GM23338 (cell line): ENCODE measurements around the gene CFAP299. TPM values are rescaled to one million over a fixed set of nuclear protein-coding genes. Genes with fewer than 3 reads are reported as not detected.

Source experiments
- ATAC-seq: fragments of 200-7000 bp; cut with Tn5 transposase; 3 replicates; pipeline ENCODE4 v1.9.1; 2020
- DNase-seq: peaks from one replicate; pipeline ENCODE4 v3.0.0-alpha.2; 2015; ENCODE audit warnings: low spot score
- H2AFZ ChIP-seq: fragments of 200-600 bp; sonication (generic); 2 replicates; pipeline ENCODE4 v1.8.0; 2016; ENCODE audit warnings: antibody characterized with exemption, mild to moderate bottlenecking, moderate library complexity
- H3F3A ChIP-seq: fragments of 200-600 bp; sonication (generic); replicated peaks from 2 replicates; pipeline ENCODE4 v1.8.0; 2017; ENCODE audit warnings: antibody characterized with exemption, mixed run types, low read depth
- H3K27ac ChIP-seq: fragments of 200-600 bp; sonication (generic); 2 replicates; pipeline ENCODE4 v1.6.1; 2016; ENCODE audit warnings: low read depth
- H3K27me3 ChIP-seq: fragments of 200-600 bp; sonication (generic); 2 replicates; pipeline ENCODE4 v1.8.0; 2016; ENCODE audit warnings: mild to moderate bottlenecking, mixed run types, moderate library complexity; ENCODE audit not compliant: insufficient read depth
- H3K36me3 ChIP-seq: fragments of 200-600 bp; sonication (generic); 2 replicates; pipeline ENCODE4 v1.8.0; 2016; ENCODE audit warnings: mild to moderate bottlenecking; ENCODE audit not compliant: insufficient read depth
- H3K4me1 ChIP-seq: fragments of 200-600 bp; sonication (generic); 2 replicates; pipeline ENCODE4 v1.8.0; 2016; ENCODE audit warnings: mild to moderate bottlenecking, moderate library complexity; ENCODE audit not compliant: insufficient read depth
- H3K4me2 ChIP-seq: fragments of 200-600 bp; sonication (generic); 2 replicates; pipeline ENCODE4 v1.7.1; 2017; ENCODE audit warnings: mixed run types
- H3K4me3 ChIP-seq: fragments of 200-600 bp; sonication (generic); 2 replicates; pipeline ENCODE4 v1.6.1; 2016; ENCODE audit warnings: mixed run types
- H3K79me2 ChIP-seq: fragments of 200-600 bp; sonication (generic); replicated peaks from 2 replicates; pipeline ENCODE4 v1.8.0; 2017; ENCODE audit warnings: mild to moderate bottlenecking; ENCODE audit not compliant: insufficient read depth
- H3K9me2 ChIP-seq: fragments of 200-600 bp; sonication (generic); 2 replicates; pipeline ENCODE4 v1.8.0; 2017; ENCODE audit not compliant: insufficient read depth
- H4K20me1 ChIP-seq: fragments of 200-600 bp; sonication (generic); replicated peaks from 2 replicates; pipeline ENCODE4 v1.8.0; 2017; ENCODE audit warnings: mild to moderate bottlenecking; ENCODE audit not compliant: insufficient read depth
- H3K27ac Mint-ChIP-seq: 2 replicates; pipeline ENCODE4 v1.8.0; 2020; ENCODE audit warnings: inconsistent platforms, mild to moderate bottlenecking, moderate library complexity, mixed read lengths
- H3K27me3 Mint-ChIP-seq: 3 replicates; pipeline ENCODE4 v1.8.0; 2022; ENCODE audit warnings: low read depth, mild to moderate bottlenecking, moderate library complexity, mixed read lengths, inconsistent platforms; ENCODE audit not compliant: insufficient read depth, poor library complexity
- H3K36me3 Mint-ChIP-seq: 3 replicates; pipeline ENCODE4 v1.8.0; 2021; ENCODE audit warnings: low read depth, mild to moderate bottlenecking, inconsistent platforms, moderate library complexity, mixed read lengths
- H3K4me1 Mint-ChIP-seq: 3 replicates; pipeline ENCODE4 v1.8.0; 2020; ENCODE audit warnings: mild to moderate bottlenecking, inconsistent platforms, mixed read lengths
- H3K4me3 Mint-ChIP-seq: 3 replicates; pipeline ENCODE4 v1.8.0; 2021; ENCODE audit warnings: moderate library complexity, mild to moderate bottlenecking, inconsistent platforms, mixed read lengths
- H3K9me3 Mint-ChIP-seq: 3 replicates; pipeline ENCODE4 v1.8.0; 2020; ENCODE audit warnings: moderate library complexity, mild to moderate bottlenecking, inconsistent platforms, mixed read lengths
- CREB1 ChIP-seq: fragments of 250-450 bp; sonication (Bioruptor Pico); IDR thresholded peaks from 2 replicates; pipeline ENCODE4 v1.5.0; 2020; ENCODE audit warnings: low read depth, mild to moderate bottlenecking, moderate library complexity
- EZH2 ChIP-seq: fragments of 200-600 bp; sonication (generic); IDR thresholded peaks from one replicate; pipeline ENCODE4 v1.8.0; 2017; ENCODE audit warnings: antibody characterized with exemption, mild to moderate bottlenecking, low read depth; ENCODE audit not compliant: unreplicated experiment
- EZH2phosphoT487 ChIP-seq: fragments of 200-600 bp; sonication (generic); IDR thresholded peaks from one replicate; pipeline ENCODE4 v1.8.1; 2018; ENCODE audit warnings: antibody characterized with exemption; ENCODE audit not compliant: unreplicated experiment
- POLR2AphosphoS5 ChIP-seq: IDR thresholded peaks from 2 replicates; pipeline ENCODE4 v1.6.1; 2016; ENCODE audit warnings: antibody characterized with exemption, low read depth
- ZNF114 ChIP-seq: fragments of 250-450 bp; sonication (Bioruptor Pico); IDR thresholded peaks from 2 replicates; pipeline ENCODE4 v1.5.0; 2020; ENCODE audit warnings: mild to moderate bottlenecking, moderate library complexity
- polyA plus RNA-seq: library from polyadenylated mRNA; unstranded; fragments of >200 nt; fragmentation: Nextera tagmentation; extraction: Ambion mirVana; gene quantifications from 2 replicates; pipeline ENCODE4 v1.2.1, GENCODE V29; 2016
- total RNA-seq: library from RNA; depleted of rRNA; stranded (reverse); fragments of >200 nt; shearing (Covaris generic); gene quantifications from 2 replicates; pipeline ENCODE4 v1.2.3, GENCODE V29; 2014
- TF ChIP-seq, protein P1 (sequence below), 2 experiments: fragments of 200-600 bp in 1 of 2; sonication (generic) in 1 of 2; conservative IDR thresholded peaks; 2 replicates each; pipeline versions ENCODE4 v1.5.1 to v1.6.1; 2016 to 2017; ENCODE audit warnings: antibody characterized with exemption in 2 of 2, low read depth in 2 of 2, mild to moderate bottlenecking in 2 of 2, moderate library complexity in 1 of 2
- TF ChIP-seq, protein P2 (sequence below): IDR thresholded peaks from one replicate; pipeline ENCODE4 v1.6.1; 2018; ENCODE audit warnings: antibody characterized with exemption; ENCODE audit not compliant: unreplicated experiment
- TF ChIP-seq, protein P3 (sequence below): fragments of 250-450 bp; sonication (Bioruptor Pico); IDR thresholded peaks from 2 replicates; pipeline ENCODE4 v1.5.0; 2020; ENCODE audit warnings: mild to moderate bottlenecking, moderate library complexity

CFAP299 gene
- total and polyA plus RNA-seq, 2 experiments from 2014 or later, result not detected

DNA sequence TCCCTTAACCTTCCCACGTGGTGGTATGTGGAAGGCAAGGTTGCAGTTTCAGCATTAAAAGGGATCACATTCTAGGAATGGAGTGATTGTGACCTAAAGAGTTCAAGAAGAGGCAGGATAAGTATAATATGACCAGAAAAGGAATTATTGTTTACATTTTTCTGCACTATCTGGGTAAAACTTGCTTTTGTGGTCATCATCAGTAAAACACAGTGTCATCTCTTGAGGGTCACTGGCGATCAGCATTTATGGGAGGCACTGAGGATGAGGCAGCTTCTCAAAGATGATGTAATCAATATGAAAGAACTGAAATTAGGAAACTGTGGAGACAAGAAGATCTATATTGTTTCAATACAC lies 88.7 kb downstream of the CFAP299 start:
- Histone ChIP-seq H3K4me1 (peaks cover 7% of the 10 kb centered on the region), H3K27ac (no peak overlapping the region), H3K79me2 (no peaks in the 10 kb centered on the region), H3K36me3 (no peaks in the 10 kb centered on the region), H2AFZ (no peak overlapping the region), H3K9me2 (no peaks in the 10 kb centered on the region), H4K20me1 (no peaks in the 10 kb centered on the region), H3F3A (no peaks in the 10 kb centered on the region), H3K4me3 (no peak overlapping the region), H3K4me2 (no peak overlapping the region), H3K27me3 (no peaks in the 10 kb centered on the region)
- no peak overlapping the region for H3K27ac Mint-ChIP-seq
- peaks cover 22% of the 10 kb centered on the region for H3K4me1 Mint-ChIP-seq
- H3K36me3 Mint-ChIP-seq, result no peaks in the 10 kb centered on the region
- DNase-seq, result no peak
- H3K27me3 Mint-ChIP-seq, result no peaks in the 10 kb centered on the region
- no peak overlapping the region for H3K4me3 Mint-ChIP-seq
- no peaks in the 10 kb centered on the region for H3K9me3 Mint-ChIP-seq
- ATAC-seq, result no peak
- TF ChIP-seq POLR2AphosphoS5 (no peak), ZNF114 (CRISPR knock-in tag) (no peak), EZH2 (no peak), EZH2phosphoT487 (no peak), CREB1 (CRISPR knock-in tag) (no peak)
- TF ChIP-seq, protein P1, sequence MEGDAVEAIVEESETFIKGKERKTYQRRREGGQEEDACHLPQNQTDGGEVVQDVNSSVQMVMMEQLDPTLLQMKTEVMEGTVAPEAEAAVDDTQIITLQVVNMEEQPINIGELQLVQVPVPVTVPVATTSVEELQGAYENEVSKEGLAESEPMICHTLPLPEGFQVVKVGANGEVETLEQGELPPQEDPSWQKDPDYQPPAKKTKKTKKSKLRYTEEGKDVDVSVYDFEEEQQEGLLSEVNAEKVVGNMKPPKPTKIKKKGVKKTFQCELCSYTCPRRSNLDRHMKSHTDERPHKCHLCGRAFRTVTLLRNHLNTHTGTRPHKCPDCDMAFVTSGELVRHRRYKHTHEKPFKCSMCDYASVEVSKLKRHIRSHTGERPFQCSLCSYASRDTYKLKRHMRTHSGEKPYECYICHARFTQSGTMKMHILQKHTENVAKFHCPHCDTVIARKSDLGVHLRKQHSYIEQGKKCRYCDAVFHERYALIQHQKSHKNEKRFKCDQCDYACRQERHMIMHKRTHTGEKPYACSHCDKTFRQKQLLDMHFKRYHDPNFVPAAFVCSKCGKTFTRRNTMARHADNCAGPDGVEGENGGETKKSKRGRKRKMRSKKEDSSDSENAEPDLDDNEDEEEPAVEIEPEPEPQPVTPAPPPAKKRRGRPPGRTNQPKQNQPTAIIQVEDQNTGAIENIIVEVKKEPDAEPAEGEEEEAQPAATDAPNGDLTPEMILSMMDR (conservative IDR thresholded peaks at IDR 0.05; ENCODE audit: low read depth in 2 of 2), result no peak
- TF ChIP-seq, protein P2, sequence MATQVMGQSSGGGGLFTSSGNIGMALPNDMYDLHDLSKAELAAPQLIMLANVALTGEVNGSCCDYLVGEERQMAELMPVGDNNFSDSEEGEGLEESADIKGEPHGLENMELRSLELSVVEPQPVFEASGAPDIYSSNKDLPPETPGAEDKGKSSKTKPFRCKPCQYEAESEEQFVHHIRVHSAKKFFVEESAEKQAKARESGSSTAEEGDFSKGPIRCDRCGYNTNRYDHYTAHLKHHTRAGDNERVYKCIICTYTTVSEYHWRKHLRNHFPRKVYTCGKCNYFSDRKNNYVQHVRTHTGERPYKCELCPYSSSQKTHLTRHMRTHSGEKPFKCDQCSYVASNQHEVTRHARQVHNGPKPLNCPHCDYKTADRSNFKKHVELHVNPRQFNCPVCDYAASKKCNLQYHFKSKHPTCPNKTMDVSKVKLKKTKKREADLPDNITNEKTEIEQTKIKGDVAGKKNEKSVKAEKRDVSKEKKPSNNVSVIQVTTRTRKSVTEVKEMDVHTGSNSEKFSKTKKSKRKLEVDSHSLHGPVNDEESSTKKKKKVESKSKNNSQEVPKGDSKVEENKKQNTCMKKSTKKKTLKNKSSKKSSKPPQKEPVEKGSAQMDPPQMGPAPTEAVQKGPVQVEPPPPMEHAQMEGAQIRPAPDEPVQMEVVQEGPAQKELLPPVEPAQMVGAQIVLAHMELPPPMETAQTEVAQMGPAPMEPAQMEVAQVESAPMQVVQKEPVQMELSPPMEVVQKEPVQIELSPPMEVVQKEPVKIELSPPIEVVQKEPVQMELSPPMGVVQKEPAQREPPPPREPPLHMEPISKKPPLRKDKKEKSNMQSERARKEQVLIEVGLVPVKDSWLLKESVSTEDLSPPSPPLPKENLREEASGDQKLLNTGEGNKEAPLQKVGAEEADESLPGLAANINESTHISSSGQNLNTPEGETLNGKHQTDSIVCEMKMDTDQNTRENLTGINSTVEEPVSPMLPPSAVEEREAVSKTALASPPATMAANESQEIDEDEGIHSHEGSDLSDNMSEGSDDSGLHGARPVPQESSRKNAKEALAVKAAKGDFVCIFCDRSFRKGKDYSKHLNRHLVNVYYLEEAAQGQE, result no peak

DNA sequence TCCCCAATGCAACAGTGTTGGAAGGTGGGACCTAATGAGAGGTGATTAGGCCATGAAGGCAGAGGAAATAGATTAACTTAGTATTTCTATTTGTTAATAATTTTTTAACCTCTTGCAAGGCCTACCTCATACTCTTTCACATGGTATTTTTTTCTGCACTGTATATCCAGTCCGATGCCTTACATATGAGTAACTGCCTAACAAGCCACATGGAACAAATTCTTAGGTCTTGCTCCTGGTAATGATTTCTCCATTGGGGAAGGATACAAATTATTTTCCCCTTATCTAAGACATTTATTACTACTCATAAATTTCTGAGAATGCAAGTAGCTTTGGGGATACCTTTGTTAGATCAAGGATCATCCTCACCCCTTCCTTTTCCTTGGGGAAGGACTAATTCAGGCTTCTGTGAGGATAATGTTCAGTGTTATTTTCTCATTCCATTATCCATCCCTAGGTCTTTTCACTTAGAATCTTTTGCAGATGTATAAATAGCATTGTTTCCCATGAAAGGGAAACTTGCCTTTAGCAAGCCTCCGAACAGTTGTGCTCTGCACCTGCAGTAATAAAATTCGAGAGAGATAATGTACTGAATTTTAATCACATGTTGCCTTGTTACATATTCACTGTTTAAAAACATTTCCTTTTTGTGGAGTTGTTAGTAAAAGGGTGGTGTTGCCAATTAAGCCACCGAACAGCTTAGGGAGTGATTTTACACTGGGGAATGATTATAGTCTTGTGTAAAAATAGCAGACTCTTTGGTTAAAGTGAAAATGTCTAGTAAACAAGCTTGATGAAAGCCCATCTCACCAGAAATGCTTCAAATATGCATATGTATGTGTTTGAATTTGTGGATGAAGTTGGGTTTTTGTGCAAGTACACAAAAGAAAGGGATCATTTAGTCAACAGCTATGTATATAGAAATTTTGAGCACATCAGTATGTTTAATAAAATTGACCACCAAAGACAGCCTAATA lies 89.9 kb downstream of the CFAP299 start:
- no peak for DNase-seq
- no peaks in the 10 kb centered on the region for H3F3A ChIP-seq
- ATAC-seq, result no peak
- no peaks in the 10 kb centered on the region for H3K27me3 ChIP-seq
- H3K4me3 ChIP-seq, result no peak overlapping the region
- peaks cover 10% of the 10 kb centered on the region for H3K4me1 Mint-ChIP-seq
- no peaks in the 10 kb centered on the region for H3K9me2 ChIP-seq
- H2AFZ ChIP-seq, result no peak overlapping the region
- H3K27ac ChIP-seq, result no peak overlapping the region
- no peaks in the 10 kb centered on the region for H3K27me3 Mint-ChIP-seq
- no peaks in the 10 kb centered on the region for H3K79me2 ChIP-seq
- H3K36me3 ChIP-seq, result no peaks in the 10 kb centered on the region
- TF ChIP-seq ZNF114 (CRISPR knock-in tag) (no peak), EZH2 (no peak)
- TF ChIP-seq, protein P3, sequence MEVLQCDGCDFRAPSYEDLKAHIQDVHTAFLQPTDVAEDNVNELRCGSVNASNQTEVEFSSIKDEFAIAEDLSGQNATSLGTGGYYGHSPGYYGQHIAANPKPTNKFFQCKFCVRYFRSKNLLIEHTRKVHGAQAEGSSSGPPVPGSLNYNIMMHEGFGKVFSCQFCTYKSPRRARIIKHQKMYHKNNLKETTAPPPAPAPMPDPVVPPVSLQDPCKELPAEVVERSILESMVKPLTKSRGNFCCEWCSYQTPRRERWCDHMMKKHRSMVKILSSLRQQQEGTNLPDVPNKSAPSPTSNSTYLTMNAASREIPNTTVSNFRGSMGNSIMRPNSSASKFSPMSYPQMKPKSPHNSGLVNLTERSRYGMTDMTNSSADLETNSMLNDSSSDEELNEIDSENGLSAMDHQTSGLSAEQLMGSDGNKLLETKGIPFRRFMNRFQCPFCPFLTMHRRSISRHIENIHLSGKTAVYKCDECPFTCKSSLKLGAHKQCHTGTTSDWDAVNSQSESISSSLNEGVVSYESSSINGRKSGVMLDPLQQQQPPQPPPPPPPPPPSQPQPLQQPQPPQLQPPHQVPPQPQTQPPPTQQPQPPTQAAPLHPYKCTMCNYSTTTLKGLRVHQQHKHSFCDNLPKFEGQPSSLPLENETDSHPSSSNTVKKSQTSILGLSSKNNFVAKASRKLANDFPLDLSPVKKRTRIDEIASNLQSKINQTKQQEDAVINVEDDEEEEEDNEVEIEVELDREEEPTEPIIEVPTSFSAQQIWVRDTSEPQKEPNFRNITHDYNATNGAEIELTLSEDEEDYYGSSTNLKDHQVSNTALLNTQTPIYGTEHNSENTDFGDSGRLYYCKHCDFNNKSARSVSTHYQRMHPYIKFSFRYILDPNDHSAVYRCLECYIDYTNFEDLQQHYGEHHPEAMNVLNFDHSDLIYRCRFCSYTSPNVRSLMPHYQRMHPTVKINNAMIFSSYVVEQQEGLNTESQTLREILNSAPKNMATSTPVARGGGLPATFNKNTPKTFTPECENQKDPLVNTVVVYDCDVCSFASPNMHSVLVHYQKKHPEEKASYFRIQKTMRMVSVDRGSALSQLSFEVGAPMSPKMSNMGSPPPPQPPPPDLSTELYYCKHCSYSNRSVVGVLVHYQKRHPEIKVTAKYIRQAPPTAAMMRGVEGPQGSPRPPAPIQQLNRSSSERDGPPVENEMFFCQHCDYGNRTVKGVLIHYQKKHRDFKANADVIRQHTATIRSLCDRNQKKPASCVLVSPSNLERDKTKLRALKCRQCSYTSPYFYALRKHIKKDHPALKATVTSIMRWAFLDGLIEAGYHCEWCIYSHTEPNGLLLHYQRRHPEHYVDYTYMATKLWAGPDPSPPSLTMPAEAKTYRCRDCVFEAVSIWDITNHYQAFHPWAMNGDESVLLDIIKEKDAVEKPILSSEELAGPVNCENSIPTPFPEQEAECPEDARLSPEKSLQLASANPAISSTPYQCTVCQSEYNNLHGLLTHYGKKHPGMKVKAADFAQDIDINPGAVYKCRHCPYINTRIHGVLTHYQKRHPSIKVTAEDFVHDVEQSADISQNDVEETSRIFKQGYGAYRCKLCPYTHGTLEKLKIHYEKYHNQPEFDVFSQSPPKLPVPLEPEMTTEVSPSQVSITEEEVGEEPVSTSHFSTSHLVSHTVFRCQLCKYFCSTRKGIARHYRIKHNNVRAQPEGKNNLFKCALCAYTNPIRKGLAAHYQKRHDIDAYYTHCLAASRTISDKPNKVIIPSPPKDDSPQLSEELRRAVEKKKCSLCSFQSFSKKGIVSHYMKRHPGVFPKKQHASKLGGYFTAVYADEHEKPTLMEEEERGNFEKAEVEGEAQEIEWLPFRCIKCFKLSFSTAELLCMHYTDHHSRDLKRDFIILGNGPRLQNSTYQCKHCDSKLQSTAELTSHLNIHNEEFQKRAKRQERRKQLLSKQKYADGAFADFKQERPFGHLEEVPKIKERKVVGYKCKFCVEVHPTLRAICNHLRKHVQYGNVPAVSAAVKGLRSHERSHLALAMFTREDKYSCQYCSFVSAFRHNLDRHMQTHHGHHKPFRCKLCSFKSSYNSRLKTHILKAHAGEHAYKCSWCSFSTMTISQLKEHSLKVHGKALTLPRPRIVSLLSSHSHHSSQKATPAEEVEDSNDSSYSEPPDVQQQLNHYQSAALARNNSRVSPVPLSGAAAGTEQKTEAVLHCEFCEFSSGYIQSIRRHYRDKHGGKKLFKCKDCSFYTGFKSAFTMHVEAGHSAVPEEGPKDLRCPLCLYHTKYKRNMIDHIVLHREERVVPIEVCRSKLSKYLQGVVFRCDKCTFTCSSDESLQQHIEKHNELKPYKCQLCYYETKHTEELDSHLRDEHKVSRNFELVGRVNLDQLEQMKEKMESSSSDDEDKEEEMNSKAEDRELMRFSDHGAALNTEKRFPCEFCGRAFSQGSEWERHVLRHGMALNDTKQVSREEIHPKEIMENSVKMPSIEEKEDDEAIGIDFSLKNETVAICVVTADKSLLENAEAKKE (CRISPR knock-in tag), result no peak
- H3K4me2 ChIP-seq, result no peak overlapping the region
- no peaks in the 10 kb centered on the region for H4K20me1 ChIP-seq
- no peak overlapping the region for H3K27ac Mint-ChIP-seq
- no peaks in the 10 kb centered on the region for H3K36me3 Mint-ChIP-seq
- no peaks in the 10 kb centered on the region for H3K4me1 ChIP-seq
- no peaks in the 10 kb centered on the region for H3K9me3 Mint-ChIP-seq
- H3K4me3 Mint-ChIP-seq, result no peak overlapping the region
